Progenitor cell of endocrine pancreas (in vitro differentiated cells): ENCODE data around the gene ADAMTS18. TPM values are rescaled to one million over a fixed set of nuclear protein-coding genes. Genes with fewer than 3 reads are reported as not detected.

Experiments used
- DNase-seq: peaks from one replicate; pipeline ENCODE4 v3.0.0; 2021; ENCODE audit warnings: low spot score; ENCODE audit not compliant: unreplicated experiment
- H3K27ac Mint-ChIP-seq: 2 replicates; pipeline ENCODE4 v1.8.0; 2021; ENCODE audit warnings: mild to moderate bottlenecking, moderate library complexity, mixed read lengths
- H3K27me3 Mint-ChIP-seq: 2 replicates; pipeline ENCODE4 v1.8.0; 2021; ENCODE audit warnings: mixed read lengths
- H3K36me3 Mint-ChIP-seq: 2 replicates; pipeline ENCODE4 v1.8.0; 2022; ENCODE audit warnings: mixed read lengths; ENCODE audit not compliant: insufficient read depth
- H3K4me1 Mint-ChIP-seq: 2 replicates; pipeline ENCODE4 v1.8.0; 2021; ENCODE audit warnings: low read depth, mixed read lengths
- H3K4me3 Mint-ChIP-seq: 2 replicates; pipeline ENCODE4 v1.8.0; 2021; ENCODE audit warnings: low read depth, mild to moderate bottlenecking, moderate library complexity, mixed read lengths
- H3K9me3 Mint-ChIP-seq: 2 replicates; pipeline ENCODE4 v1.8.0; 2021; ENCODE audit warnings: low read depth, mixed read lengths
- total RNA-seq: library from RNA; stranded (reverse); gene quantifications from 2 replicates; pipeline ENCODE4 v1.2.1, GENCODE V29; 2021
- TF ChIP-seq, protein P1 (sequence below): fragments of 200-600 bp; sonication (generic); IDR thresholded peaks from one replicate; pipeline ENCODE4 v1.5.0; 2021; ENCODE audit warnings: antibody characterized with exemption, mild to moderate bottlenecking; ENCODE audit not compliant: unreplicated experiment

The ADAMTS18 gene
- total RNA-seq, 1 donor from 2014 or later = 5.8 TPM

- H3K4me3 Mint-ChIP-seq = no peak overlapping the region
- H3K27me3 Mint-ChIP-seq = no peaks in the 10 kb centered on the region
- TF ChIP-seq, protein P1, sequence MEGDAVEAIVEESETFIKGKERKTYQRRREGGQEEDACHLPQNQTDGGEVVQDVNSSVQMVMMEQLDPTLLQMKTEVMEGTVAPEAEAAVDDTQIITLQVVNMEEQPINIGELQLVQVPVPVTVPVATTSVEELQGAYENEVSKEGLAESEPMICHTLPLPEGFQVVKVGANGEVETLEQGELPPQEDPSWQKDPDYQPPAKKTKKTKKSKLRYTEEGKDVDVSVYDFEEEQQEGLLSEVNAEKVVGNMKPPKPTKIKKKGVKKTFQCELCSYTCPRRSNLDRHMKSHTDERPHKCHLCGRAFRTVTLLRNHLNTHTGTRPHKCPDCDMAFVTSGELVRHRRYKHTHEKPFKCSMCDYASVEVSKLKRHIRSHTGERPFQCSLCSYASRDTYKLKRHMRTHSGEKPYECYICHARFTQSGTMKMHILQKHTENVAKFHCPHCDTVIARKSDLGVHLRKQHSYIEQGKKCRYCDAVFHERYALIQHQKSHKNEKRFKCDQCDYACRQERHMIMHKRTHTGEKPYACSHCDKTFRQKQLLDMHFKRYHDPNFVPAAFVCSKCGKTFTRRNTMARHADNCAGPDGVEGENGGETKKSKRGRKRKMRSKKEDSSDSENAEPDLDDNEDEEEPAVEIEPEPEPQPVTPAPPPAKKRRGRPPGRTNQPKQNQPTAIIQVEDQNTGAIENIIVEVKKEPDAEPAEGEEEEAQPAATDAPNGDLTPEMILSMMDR = no peak
- H3K4me1 Mint-ChIP-seq = no peaks in the 10 kb centered on the region
- peaks cover 10% of the 10 kb centered on the region for H3K36me3 Mint-ChIP-seq
- H3K9me3 Mint-ChIP-seq = peaks cover 13% of the 10 kb centered on the region
- no peak overlapping the region for H3K27ac Mint-ChIP-seq
- no peak for DNase-seq
Observed at GRCh38 chr16:77410449-77410848, 24.4 kb downstream of the ADAMTS18 start.

DNA sequence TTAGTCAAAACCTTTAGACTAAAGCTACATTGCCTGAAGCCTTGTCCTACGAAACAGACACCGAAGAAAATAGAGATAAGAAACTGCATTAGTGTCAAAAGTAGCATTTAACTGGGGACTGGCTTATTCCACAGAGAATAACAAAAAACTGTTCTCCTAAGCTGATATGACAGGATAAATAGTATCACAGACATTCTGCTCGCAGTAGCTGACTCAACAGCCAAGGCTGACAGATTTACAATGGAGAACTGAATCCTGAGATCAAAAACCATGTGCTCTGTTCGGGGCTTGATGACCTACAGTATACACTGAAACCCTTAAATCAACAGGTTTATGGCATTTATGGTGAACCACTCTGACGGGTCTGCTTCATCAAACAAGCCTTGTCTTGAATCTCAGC, 25.5 kb downstream of the ADAMTS18 start:
- Mint-ChIP-seq H3K36me3 (peaks cover 10% of the 10 kb centered on the region), H3K9me3 (peaks cover 13% of the 10 kb centered on the region), H3K27ac (no peak overlapping the region), H3K4me3 (no peak overlapping the region), H3K27me3 (no peaks in the 10 kb centered on the region), H3K4me1 (peaks cover 4% of the 10 kb centered on the region)
- DNase-seq = no peak
- TF ChIP-seq, protein P1 = no peak

- DNase-seq = no peak
- no peak overlapping the region for H3K27ac Mint-ChIP-seq
- peaks cover 6% of the 10 kb centered on the region for H3K4me1 Mint-ChIP-seq
- peaks cover 2% of the 10 kb centered on the region for H3K27me3 Mint-ChIP-seq
- peaks cover 13% of the 10 kb centered on the region for H3K9me3 Mint-ChIP-seq
- TF ChIP-seq, protein P1 = no peak
- peaks cover 10% of the 10 kb centered on the region for H3K36me3 Mint-ChIP-seq
- no peak overlapping the region for H3K4me3 Mint-ChIP-seq
Observed at GRCh38 chr16:77408607-77409006, 26.2 kb downstream of the ADAMTS18 start.

DNA sequence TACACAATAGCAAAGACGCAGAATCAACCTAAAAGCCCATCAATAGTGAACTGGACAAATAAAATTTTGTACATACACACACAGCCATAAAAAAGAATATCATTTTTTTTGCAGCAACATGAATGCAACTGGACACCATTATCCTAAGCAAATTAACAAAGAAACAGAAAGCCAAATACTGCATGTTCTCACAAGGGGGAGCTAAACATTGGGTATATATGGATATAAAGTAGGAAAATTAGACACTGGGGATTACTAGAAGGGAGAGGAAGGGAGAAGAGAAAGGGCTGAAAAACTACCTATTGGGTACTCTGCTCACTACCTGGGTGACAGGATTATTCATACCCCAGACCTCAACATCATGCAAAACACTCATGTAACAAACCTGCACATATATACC, 28.2 kb downstream of the ADAMTS18 start:
- Mint-ChIP-seq H3K27ac (no peak overlapping the region), H3K9me3 (peaks cover 13% of the 10 kb centered on the region), H3K36me3 (peaks cover 10% of the 10 kb centered on the region), H3K4me1 (peaks cover 6% of the 10 kb centered on the region), H3K27me3 (peaks cover 2% of the 10 kb centered on the region), H3K4me3 (no peak overlapping the region)
- TF ChIP-seq, protein P1 = peak; percentile 31
- no peak for DNase-seq

GRCh38 chr16:77404775-77405174, 30.1 kb downstream of the ADAMTS18 start:
- no peak for DNase-seq
- H3K9me3 Mint-ChIP-seq = peaks cover 13% of the 10 kb centered on the region
- H3K4me3 Mint-ChIP-seq = no peak overlapping the region
- TF ChIP-seq, protein P1 = no peak
- H3K27me3 Mint-ChIP-seq = peaks cover 2% of the 10 kb centered on the region
- peaks cover 6% of the 10 kb centered on the region for H3K4me1 Mint-ChIP-seq
- peaks cover 10% of the 10 kb centered on the region for H3K36me3 Mint-ChIP-seq
- H3K27ac Mint-ChIP-seq = peak overlapping the region; percentile 13
